DMS114 treated with DMSO at 0.1 percent for 48 hours (cell line): ENCODE results near the gene MARS1.
A peak's percentile ranks its signal among the peaks of the same experiment; 100 is the strongest.
"Not testable (repeated sequence)": the region's sequence is repeated elsewhere in the genome, so short reads cannot be mapped to it uniquely, and the experiment has no call there.

ENCODE experiments used
- DNase-seq: peaks from one replicate; lab custom pipeline; 2025; ENCODE audit not compliant: unreplicated experiment; lab: John Stamatoyannopoulos, UW

Gene MARS1

DNA sequence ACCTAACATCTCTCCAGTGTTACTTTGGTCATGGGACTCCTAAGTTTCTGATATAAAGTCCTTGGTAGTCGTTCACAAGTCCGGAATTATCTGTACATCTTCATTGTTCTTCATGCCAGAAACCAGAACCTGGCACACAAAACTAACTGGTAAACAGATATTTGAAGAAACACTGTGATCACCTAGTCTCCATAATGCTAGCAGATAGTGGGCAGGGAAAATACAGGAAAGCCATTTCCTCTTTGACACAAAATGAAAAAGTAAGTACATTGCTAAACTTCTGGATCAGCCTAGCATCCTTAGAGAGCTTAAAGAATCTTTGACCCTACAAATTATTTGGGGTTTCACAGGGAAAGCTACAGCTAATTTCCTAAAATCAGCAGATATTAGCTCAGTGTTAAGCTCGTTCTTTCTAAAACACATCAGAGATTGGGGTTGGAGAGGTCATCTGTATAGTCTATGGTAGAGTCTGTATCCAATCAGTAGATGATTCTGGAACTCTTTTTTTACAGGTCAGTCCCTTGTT lies 27.6 kb downstream of the MARS1 start:
- DNase-seq = no peak

DNA sequence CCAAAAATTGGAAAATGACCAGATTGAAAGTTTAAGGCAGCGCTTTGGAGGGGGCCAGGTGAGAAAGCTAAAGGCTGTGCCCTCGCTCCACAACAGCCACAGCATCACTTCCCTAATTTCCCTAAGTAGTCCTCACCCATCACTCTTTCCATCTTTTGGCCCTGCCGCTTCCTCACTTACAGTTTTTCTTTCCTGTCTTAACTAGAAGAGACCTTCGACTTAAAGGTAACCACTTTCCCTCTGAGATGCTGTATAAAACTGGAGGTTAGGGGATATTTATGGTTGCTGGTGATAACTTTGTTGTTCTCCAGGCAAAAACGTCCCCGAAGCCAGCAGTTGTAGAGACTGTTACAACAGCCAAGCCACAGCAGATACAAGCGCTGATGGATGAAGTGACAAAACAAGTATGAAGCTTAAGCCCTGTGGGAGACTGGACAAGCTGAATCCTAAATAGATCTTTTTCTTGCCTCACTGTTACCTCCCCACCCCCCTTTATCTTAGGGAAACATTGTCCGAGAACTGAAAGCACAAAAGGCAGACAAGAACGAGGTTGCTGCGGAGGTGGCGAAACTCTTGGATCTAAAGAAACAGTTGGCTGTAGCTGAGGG lies 28.2 kb downstream of the MARS1 start:
- no peak for DNase-seq

DNA sequence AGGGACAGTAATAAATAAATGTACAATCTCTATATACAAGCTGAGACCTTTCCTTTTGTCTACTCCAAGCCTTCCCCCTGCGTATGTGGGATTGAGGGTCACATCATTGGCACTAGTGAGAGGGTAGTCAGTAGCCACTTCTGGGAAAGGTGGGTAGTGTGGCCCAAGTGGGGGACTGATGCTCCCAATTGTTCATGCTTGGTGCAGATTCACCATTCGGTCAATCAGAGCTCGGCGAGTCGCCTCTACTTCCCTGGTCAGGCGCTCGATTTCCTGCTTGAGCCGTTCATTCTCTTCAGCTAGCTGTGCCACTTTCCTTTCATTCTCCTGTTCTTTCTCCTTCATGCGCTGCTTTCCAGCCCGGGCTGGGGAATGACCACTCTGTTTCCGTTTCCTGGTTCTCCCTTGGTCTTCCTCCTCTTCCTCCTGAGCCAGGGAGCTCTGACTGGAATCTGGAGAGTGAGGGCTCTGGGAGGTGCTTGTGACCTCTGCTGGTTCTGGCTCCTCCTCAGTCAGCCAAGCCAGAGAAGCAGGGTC lies 28.8 kb downstream of the MARS1 start:
- no peak for DNase-seq

DNA sequence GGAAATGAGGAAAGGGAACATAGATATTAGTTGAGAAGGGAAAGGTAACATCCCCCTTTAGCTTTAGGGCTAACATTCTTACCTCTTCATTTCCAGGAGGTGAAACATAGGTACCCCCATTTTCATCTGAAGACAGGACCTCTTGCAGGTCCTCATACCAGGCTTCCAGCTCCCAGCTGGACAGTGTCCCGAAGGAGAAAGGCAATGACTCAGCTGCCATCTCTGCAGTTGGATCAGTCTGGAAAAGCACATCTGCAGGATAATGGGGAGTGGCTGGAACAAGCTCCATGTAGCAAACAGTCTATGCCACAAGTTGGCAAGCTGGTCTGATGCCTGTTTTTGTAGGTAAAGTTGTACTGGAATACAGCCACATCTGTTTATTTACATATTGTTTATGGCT lies 29.3 kb downstream of the MARS1 start:
- DNase-seq = no peak

DNA sequence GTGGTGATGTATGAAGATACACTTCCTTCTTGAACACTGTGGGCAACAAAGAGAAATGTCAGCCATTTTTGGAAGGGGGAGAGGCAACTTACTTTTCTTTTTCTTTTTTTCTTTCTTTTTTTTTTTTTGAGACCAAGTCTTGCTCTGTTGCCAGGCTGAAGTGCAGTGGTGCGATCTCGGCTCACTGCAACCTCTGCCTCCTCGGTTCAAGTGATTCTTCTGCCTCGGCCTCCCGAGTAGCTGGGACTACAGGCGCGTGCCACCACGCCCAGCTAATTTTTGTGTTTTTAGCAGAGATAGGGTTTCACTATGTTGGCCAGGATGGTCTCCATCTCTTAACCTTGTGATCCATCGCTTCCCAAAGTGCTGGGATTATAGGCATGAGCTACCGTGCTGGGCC lies 29.9 kb downstream of the MARS1 start:
- DNase-seq = not testable (repeated sequence)

DNA sequence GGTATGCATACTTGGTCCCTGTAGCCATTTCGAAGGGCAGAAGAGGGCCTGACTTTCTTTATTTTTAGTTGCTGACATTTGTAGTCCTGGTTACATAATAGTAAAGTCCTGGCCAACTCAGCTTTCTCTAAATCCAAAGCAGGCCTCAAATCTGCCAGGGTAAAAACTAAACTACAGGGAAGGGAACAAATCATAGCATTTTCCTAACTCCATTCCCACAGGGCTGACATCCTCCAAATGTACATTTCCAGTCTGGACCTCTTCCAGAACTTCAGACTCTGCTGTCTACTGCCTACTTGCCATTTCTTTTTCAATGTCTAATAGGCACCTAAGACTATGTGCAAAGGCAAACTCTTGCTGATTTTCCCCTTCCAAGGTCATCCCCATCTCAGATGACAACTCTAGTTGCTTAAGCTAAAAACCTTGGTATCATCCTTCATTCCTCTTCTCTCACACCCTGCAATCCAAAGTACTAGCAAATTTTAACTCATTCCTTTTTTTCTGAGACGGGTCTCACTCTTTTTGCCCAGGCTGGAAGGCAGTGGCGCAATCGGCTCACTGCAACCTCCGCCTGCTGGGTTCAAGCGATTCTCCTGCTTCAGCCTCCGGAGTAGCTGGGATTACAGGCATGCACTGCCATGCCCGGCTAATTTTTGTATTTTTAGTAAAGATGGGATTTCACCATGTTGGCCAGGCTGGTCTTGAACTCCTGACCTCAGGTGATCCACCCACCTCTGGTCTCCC lies 30.5 kb downstream of the MARS1 start:
- DNase-seq = no peak

DNA sequence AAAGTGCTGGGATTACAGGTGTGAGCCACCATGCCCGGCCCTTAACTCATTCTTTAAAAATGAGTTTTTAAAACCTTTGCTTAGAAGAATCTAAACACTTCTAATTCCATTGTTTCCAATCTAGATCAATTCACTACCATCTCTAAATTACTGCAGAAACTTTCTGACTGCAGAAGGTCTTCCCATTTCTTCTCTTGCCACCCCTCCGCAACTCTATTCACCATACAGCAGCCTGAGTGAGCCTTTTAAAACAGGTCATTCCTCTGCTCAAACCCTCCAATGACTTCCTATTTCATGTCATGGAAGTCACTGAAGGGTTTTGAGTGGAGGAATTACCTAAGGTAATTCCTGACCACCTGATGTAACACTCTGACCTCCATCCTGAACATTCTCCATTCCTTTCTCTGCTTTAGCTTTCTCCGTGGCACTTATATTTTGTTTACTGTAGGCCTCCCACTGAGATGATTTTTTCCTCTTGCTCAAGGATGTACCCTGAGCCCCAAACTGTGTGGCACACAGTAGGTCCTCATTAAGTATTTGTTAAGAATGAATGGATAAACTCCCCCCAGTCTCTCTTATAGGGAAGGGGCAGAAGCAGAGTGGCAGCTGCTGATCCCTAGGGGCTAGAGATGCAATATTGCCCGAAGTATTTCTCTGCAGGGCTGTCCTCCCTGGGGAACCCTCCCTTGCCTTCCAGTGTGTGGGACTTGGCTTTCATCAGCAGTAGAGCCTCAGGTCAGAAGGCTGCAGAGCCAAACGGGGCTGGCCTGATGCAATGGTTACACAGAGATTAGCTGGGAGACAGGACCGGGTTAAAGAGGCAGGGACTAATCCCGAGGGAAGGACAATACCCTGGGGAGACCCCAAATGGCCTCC lies 31.3 kb downstream of the MARS1 start:
- no peak for DNase-seq

DNA sequence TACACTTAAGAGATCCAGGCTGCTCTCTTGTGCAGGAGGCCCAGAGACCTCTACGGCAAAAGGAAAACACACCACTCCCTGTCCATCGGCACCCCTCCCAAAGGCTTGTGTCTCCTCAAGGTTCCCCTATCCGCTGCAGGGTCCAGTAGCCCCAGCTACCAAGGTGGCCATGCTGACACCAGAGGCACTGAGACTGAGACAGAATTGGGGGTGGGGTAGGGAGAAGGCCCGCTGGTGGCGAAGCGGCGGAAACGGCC lies 31.9 kb downstream of the MARS1 start:
- peak; percentile 25 for DNase-seq

DNA sequence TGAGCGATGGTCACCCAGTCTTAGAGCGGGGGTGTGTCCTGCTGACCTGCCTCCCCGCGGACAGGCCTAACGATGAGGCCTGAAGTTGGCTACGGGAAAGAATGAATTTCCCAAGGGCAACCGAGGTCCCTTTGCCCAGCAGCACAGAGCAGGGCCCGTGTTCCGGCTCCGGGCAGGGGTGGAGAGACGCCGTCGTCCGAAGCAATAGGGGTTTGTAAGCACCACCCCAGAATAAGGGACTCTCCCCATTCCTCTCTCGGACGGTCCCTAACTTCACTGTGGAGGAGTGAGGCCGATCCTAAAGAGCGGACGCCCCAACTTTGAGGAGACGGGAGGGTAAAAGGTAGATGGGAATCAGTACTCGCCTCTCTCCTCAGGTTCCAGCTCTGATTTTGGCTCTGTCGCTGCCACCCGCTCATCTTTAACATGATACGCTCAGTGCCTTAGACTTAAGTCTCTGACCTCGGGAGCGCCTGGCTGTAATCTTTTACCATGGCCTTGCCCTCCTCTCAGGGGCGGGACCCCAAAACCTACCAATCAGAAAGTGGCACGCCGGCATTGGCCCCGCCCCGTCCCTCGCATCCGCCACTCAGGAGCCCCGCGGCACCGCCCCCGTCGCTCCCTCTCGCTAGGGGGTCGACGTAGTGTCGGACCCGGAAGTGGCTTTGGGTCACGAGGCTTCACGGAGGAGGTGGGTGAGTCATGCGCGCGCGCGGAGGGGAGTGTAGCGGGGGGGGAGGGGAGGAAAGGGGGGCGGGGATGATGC lies 32.4 kb downstream of the MARS1 start, which contains the start of gene DDIT3:
TSS of gene DDIT3 (minus strand) at position 462 of the 766 bp plus-strand sequence. CDS start 3,108 bp downstream, outside the sequence.
- DNase-seq = peak; percentile 96

DNA sequence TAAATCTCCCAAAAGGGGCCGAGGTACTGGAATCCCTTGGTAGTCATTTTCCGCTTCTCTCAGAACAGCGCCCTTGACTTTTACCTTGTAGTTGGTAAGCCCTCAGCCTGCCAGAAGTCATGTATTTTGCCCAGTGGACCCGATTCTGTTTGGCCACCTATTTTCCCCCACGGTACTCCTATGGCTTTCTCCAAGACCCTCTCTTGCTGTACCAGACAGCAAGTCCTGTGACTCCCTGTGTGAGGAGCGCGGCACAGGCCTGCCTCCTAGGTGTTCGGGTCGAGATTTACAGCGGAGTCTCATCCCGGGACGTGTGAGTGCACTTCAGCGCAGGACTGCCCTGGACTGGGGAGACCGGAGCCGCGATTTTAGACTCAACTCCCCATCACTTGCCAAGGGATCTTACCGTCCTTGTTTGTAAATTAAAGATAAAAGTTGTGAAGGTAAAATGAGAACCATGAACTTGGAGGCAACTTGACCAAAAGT lies 33.7 kb downstream of the MARS1 start:
- peak; percentile 38 for DNase-seq

DNA sequence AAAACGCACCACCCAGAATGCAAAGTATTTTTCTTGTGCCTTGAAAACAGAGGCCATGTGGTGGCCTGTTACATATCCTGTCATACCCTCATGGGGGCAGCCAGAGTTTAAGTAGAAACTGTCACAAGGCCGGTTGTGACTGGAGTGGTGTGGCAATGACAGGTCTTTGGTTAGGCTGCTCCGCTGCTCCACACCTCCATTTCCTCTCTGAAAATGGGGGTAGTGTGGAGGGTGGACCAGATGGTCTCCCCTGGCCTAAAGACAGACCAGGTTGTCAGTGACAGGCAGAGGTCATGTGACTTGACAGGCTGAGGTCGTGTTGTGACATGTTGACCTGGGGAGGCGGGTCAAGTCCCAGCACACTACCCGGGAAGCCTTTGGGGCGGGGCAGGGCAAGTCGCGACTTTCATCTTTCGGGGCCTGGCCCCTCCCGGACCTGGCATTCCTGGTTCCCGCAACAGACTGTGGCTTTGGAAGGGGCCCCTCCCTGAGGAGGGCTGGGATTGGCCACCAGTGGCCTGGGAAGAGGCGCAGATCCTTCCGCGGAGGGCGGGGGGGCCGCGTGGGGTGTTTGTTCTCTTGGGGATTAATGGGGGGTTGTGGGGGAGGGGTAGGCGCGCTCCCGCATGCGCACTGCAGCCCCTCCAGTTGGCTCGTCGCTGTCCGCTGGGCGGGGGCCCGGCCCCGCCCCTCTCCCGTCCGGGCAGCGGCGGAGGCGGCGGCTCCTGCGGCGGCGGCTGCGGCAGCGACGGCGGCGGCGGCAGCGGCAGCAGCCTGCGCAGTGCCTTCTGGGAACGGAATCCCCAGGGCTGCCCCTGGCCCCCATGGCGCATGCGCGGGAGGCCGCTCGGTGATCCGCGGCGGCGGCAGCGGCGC lies 34.4 kb downstream of the MARS1 start, which contains the start of gene MBD6:
TSS of gene MBD6 (plus strand) at position 814 of the 876 bp plus-strand sequence. CDS start 1,480 bp downstream, outside the sequence.
- DNase-seq = peak; percentile 74

DNA sequence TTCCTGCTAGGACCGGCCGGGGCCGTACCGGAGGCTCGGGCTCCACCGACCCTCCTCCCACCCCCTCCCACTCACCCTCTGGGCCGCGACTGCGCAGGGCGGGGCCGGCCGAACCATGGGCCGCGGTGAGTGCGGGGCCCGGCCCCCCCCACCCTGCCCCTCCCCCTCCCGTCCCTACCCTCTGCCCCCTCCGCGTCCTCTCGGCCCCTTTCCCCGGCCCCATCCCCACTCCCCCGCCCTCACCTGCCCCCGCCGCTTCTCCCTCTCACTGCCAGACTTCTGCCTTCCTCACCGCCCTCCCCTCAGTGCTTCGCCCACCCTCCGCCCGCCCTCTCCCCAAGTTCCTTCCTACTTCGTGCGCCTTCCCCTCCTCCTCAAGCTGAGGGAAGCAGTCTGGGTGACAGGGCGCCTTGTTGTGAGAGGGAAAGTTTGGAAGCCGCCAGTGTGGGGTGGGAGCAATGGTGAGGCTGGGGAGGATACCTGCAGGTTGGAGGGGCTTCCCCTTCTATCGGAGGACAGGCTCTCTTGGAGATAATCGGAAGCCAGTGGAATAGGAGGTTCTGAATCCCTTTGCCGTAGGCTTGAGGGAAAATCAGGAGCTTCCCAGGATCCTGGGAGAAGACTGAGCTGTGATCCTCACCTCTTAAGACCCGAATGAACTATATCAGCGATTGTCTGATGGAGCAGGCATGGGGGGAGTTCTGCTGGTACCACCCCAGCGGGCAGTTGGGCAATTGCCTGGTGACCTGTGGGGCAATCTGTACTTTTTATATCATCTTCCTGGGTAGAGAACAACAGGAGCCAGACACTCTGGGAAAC lies 35.2 kb downstream of the MARS1 start:
- DNase-seq = no peak

DNA sequence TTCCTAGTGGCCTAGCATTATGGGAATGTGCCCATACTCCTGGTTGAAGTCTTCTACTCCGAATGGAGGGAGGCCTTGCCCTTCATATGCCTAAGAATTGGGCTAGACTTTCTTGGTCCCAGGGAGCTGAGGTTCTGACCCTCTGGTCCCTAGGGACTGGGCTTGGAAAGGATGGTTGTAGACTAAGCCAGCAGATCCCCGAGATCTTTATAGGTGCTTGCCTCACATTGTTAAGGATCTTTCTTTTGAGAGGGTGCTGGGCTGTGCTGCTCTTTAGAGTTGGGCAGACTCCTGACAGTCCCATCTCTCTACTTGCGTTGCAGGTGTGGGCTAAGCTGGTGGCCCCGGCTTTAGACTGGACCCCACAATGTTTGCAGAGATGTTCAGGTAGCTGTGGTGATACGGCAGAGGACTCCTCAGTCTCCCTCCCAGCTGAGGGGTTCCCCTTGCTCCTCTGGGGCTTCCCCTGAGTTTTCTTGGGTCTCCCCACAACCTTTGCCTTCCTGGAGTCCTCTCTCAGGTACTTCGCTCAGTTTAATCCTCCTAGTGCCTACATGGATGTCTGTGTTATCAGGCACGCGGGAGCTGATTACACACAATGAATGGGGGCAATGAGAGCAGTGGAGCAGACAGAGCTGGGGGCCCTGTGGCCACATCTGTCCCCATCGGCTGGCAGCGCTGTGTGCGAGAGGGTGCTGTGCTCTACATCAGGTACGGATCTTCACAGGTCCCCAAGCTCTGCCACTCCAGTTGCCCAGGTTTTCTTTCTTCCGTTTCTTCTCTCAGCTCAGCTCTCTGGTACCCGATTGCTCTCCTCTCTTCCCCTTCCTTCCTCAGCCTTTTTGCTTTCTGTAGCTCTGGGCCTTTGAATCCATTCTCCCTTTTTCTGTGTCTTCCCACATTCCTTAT lies 36.1 kb downstream of the MARS1 start:
- no peak for DNase-seq

DNA sequence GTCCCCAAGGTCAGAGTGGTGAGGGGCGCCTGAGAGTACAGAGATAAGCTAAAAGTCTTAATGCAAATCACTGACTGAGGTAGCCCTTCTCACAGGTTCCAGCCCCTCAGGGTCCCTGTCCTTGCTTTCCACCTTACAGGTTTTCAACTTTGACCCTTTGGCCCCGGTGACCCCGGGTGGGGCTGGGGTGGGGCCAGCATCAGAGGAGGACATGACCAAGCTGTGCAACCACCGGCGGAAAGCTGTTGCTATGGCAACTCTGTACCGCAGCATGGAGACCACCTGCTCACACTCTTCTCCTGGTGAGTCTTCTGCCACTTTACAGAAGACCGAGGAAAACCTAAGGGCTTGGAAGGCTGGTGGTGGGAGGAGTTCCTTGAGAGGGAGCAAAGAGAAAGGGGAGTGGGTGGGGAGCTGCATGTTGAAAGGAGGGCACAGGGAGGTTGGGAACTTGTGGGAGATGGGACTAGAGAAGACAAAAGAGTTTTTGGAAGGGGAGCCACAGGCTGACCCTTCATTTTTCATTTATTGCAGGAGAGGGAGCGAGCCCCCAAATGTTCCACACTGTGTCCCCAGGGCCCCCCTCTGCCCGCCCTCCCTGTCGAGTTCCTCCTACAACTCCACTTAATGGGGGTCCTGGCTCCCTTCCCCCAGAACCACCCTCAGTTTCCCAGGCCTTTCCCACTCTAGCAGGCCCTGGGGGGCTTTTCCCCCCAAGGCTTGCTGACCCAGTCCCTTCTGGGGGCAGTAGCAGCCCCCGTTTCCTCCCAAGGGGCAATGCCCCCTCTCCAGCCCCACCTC lies 37.1 kb downstream of the MARS1 start:
- DNase-seq = no peak

DNA sequence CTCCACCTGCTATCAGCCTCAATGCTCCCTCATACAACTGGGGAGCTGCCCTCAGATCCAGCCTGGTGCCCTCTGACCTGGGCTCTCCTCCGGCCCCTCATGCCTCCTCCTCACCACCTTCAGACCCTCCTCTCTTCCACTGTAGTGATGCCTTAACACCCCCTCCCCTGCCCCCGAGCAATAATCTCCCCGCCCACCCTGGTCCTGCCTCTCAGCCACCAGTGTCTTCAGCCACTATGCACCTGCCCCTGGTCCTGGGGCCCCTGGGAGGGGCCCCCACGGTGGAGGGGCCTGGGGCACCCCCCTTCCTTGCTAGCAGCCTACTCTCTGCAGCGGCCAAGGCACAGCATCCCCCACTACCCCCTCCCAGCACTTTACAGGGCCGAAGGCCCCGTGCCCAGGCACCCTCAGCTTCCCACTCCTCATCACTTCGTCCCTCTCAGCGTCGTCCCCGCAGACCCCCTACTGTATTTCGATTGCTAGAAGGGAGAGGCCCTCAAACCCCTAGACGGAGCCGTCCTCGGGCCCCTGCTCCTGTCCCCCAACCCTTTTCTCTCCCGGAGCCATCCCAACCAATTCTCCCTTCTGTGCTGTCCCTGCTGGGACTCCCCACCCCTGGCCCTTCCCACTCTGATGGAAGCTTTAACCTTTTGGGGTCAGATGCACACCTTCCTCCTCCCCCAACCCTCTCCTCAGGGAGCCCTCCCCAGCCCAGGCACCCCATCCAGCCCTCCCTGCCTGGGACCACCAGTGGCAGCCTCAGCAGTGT lies 37.9 kb downstream of the MARS1 start:
- no peak for DNase-seq
